Embryonic facial prominence (tissue), 1 donor: ENCODE results near the gene MBOAT2.

Source experiments
- DNase-seq: peaks from one replicate; pipeline ENCODE4 v3.0.0-alpha.2; 2016; ENCODE audit errors: extremely low spot score

The MBOAT2 gene

DNA sequence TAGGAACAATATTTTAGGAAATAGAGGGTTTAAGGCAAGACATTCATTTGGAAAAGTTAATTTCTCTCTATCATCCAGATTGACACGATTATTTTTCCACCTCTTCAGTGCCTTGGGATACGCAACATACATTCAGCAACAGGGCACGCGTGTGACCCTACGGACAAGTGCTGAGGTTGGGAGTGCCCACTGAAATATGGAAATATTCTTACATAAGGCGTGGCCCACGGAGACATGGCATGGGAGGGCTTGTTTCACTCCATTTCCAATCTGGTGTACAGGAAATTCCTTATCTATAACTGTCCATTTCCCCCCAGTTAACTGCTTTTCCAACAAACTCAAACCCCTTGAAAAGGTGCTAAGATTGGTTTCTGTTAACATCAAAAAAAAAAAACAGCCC, 145.2 kb downstream of the MBOAT2 start:
- no peak for DNase-seq

DNA sequence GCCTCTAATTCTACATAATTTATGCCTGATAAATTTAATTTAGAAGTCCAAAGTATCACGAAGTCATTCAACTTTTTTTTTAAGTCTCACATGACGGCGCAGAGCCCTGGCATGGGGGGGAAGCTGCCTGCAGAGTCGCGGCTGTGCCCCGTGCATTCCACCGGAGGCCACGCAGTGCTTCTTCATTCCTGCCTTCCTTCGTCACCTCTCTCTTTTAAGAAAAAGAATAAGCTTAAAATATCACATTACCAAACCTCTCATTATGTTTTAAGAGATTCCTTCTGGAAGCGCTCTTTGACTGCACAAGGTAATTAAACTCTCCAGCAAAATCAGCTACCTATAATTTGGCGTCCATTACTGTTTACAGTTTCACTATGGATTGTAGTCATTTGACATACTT, 145.8 kb downstream of the MBOAT2 start:
- peak; percentile 24 for DNase-seq

DNA sequence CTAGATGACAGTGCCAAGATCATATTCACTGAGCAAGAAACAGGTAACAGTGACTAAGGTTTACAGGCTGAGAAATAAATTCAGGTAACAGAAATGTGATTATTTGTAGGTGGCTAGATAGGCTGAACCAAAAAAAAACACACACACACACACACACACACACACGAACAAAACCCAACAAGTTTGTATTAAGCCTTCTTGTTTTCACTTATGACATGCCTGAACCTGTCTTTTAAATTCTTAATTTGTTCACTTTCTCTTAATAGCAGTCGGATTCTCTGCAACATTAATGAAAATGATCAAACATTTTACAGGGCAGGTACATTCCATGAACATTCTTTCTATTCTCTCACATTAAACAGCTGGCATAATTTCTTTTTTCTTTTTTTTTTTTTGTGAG, 147.3 kb downstream of the MBOAT2 start:
- DNase-seq: no peak

DNA sequence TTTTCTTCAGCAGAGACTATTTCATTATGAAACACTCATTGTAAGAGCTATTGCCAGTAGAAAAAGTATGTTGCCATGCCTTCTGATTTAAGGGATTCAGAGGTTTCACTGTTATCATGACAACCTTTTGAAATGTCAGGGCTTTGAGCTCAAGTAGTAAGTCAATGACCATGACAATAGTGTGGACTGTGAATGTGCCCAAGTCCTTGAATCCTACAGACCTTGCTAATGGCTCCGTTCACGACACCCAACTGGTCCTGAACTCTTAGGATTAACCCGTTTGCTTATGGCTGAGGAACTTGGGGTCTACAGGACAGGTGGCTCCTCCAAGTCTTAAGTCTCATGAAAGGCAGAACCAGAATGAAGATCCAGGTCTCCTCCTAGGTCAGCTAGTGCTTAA, 148.5 kb downstream of the MBOAT2 start:
- DNase-seq: no peak

DNA sequence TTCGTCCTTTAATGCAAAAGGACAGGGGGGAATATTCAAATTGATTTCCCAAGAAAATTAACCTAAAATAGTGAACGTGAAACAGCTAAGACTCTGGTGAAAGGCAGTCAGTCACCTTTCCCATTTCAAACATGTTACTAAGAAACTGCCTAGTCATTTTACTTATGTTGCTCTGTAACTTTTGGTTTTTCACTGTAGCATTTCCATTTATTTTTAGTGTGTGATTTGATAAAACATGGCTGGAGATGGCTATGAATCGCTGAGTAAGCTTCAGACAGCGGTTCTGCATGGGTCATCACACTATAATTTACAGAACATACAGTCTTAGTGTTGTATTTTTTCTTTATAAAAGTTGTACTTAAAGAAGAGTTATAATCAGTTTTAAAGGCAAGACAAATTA, 150.1 kb downstream of the MBOAT2 start:
- no peak for DNase-seq

DNA sequence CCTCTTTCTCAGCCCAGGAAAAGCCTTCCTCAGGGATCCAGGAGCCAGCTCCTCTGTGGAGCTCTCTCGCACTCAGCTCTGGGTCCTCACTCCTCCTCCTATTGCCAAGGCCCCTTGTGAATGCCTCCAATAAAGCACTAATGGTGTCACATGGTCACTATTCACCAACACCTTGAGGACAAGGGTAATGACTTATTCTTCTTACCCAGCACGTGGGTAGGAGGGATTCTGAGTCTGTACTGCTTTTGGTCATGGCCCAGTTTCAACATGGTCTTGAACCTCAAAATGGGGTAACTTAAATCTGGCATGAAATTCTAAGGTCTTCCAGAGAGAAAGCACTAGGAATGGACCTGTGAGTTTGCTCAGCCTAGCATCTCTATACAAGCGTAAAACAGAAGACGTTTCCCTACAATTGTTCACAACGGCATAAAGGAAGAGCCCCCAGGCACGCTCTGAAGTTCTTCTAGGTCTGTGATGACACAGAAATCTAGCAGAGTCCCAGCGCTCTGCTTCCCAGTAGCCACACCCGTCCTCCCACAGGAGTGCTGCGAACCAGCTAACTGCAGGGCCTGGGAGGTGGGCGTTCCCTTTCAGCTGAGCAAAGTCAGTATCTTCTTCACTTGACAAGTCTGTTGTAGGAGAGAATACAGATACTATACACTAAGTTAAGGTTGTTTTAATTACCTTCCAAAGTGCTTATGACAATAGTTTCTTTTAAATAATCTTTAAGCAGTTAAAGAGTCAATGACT, 151.5 kb downstream of the MBOAT2 start:
- DNase-seq: no peak

DNA sequence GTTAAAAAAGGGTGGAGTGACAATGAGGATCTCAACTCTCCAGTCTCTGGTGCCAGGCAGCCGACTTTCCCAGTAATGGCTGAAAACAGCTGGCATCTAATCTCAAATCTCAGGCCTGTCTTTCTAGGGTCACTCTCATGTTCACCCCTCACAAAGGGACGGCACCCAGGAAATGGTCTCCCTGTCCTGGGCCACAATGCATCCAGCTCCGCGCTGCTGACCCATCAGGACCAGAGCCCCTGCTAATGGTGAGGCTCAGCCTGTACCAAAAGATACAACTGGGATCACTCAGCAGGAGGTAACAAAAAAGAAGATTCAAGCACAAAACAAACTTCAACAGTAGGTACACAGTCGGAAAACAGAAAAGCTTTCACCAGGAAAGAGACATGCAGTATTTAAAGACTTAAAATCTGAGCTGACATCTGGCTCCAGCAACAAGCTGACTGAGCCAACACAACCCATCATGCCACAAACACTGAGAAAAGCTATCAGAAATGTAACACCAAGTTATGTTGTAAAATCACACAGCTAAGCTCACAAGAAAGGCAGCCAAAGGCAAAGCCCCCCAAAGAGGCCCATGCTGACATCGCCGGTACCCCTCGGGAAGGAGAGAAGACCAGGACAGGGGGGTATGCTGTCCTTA, 152.5 kb downstream of the MBOAT2 start:
- DNase-seq: peak; percentile 12

DNA sequence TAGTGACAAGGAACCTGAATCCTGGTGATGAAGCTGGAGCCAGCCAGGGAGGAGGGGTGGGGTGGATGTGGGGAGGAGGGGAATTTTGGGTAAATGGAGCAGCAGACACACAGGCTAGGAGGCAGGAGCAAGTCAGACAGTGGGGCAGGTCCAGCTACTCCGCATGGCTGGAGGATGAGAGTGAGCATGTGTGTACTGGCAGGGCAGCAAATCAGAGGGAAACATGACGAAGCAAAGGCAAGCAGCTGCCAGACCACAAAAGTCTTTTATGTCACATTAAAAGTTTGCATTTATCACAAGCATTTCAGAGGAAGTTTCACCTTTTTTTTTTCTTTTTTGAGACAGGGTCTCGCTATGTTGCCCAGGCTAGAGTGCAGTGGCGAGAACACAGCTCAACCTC, 154.2 kb downstream of the MBOAT2 start:
- DNase-seq: no peak

DNA sequence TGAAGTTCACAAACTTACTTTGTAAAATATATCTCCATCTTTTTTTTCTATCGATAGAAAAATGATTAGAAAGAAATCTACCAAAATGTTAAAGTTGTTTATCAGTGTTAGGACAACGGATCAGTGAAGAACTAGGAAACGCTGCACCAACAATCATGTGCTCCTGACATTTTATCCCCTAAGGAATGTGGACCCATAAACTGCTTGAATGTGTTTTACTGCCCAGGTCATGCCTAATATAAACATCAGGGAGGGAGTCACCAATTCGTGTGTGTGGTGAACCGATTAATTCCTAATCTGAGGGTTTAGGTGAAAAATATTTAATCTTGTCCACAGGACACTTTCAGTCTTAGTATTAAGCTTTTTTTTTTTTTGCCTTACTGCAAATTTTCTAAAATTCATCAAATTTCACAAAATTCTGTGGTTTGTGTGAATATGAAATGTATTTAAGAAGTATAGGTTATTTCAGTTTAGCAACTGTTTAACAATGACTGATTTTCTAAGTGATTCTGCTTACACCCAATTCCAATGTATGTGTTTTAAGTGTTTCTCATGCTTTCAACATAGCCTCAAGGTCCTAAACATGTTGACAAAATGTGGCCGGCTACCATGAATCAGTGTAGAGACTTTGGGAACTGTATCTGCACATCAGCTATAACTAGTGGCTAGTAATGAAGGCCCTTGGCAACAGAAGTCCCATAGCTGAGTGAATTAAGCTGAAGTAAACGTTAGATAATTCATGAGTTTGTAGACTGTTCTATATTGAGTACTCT, 155.0 kb downstream of the MBOAT2 start:
- DNase-seq: no peak

DNA sequence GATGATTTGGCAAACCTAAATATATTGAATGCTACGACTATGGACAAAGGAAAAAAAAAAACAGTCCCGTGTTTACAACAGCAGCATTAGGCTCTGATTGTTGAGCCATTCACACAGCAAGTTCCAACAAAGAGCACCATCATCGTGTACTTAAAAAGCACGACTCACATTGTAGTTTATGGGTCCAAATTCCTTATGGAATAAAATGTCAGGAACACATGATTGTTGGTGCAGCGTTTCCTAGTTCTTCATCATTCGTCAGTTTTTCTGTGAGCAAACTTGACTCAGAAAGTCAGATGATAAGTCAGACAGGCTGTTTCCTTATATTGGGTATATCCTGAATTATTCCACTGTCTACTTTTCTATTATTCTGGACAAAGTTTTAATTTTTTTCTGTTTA, 156.1 kb downstream of the MBOAT2 start:
- DNase-seq: no peak

DNA sequence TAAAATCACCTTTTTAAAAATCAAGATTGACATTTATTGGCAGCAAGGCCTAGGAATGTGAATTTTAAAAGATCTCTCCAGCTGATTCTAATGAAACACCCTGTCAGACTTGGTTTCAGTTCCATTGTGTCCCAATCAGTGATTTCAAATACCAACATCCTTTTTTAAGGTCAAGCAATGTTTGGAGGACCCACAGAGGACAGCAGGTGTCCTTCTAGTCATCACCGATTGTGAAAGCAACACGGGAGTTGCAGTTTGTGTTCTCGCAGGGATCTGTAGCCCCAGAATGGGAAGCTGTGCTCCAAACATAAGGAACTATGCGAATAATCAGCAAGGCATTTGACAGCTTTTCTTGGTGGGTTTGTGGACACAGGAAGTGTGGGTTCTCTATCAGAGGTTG, 161.6 kb downstream of the MBOAT2 start:
- DNase-seq: no peak

DNA sequence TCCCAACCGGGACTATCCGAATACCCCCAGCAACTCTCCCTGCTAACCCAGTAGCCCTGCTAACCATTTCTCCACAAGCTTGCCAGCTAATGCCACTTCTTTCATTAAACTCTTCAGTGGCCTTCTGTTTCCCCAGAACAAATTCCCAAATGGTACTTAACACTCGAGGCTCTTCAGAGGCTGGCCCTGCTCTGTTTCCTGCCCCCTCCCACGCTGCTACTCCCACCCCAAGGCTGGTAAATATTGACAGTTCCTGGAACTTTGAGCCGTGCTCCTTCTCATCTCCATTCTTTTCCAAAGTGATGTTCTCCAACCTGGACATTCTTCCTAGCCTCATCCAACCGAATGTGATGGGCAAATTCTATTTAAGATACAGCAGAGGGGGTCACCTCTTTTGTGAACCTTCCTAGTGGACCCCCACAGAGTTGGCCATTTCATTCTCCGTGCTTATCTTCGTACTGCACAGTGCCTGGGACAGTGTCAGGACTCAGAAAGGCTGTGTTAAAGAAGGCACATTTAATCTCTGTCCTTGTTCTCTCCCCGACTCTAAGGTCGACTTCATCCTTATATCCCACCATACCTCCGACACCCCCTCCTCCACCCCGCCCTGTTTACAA, 162.9 kb downstream of the MBOAT2 start:
- no peak for DNase-seq

DNA sequence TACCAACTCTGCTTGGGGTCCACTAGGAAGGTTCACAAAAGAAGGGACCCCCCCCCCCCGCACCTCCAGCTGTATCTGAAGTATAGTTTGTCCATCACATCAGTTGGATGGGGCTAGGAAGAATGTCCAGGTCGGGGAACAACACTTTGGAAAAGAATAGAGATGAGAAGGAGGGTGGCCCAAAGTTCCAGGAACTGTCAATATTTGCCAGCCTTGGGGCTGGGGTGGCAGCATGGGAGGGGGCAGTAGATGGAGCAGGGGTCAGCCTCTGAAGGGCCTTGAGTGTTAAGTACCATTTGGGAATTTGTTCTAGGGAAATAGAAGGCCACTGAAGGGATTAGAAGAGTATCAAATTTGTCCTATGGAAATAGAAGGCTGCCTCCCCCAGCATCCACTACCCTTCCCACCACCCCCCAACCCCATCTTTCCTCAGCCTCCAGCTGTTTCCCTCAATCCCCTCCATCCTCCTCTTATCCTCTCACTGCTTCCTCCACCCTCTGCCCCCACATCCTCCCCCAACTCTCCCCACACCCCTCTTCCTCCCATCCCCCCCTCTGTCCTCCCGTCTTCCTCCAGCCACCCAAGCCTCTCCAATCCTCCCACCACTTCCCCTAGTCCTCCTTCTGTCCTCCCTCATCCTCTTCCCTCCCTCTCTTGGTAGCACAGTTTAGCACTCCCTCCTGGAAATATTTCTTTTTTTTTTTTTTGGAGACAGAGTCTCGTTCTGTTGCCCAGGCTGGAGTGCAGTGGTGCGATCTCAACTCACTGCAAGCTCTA, 164.1 kb downstream of the MBOAT2 start:
- no peak for DNase-seq

DNA sequence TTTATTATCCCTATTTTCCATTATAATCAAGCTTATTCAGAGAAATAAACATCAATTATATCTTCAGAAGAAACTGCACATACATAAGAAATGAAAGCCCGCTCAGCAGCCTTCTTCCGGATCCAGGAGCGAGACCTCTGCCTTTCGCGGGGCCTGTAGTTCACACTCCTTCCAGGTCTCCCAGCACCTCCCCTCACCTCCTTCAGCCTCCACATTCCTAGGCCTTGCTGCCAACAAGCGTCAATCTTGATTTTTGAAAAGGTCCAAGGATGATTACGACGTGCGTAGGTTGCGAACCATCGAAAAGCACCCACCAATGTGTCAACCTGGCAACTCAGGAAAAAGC, 165.7 kb downstream of the MBOAT2 start:
- DNase-seq: no peak

DNA sequence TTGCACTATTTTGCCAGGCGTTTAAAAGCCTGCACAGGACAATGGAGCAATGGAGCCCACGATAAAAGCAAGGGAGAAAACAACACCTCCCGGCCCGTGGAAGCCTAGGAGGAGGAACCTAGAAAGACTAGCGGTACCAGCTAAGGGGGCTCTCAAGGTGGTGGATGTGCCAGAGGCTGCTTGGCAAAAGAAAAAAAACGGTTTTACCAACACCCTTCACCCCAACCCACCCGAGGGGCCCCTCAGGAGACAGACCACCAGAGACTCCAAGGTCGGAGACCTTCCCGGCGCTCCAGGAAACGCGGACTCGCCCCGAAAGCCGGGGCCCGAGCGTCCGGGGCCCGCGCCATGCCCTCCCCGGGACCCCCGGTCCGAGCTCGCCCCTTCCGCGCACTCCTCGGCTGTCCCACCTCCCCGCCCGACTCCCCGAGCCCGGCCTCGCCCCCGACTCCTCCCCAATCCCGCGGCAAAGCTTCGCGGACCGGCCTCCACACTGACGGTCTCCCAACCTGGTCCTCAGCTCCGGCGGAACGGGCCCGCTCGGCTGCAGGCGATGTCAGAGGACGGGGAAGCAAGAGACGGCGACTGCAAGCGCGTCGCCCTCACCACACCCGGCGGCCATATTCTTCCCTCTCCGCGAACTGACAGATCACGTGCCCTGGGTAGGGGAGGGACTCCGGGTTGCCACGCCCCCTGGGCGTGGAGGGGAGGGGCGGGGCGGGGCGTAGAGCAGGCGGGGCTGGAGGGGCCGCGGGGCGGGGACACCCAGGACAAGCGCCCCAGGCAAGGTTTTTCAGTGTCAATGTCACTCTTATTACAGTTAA, 166.3 kb downstream of the MBOAT2 start, which contains the start of gene KIDINS220:
KIDINS220 (minus strand) TSS at position 643 of the 824 bp plus-strand sequence. CDS start 10,520 bp downstream, outside the sequence.
- peak; percentile 84 for DNase-seq

DNA sequence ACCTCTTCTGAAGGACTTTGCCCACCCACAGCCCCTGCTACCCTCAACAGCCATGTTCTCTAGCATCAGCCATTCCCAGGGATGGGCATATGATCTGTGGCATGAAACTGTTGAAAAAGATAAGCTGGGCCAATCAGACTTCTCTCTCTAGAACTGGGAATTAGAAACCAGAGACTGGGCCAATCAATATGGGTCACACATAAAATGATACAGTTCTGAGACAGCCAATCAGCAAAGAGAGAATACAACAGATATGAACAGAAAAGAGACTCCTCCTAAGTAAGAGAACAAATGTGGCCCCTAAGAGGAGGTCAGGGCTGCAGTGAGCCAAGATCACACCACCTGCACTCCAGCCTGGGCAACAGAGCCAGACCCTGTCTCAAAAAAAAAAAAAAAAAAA, 168.2 kb downstream of the MBOAT2 start:
- DNase-seq: no peak

DNA sequence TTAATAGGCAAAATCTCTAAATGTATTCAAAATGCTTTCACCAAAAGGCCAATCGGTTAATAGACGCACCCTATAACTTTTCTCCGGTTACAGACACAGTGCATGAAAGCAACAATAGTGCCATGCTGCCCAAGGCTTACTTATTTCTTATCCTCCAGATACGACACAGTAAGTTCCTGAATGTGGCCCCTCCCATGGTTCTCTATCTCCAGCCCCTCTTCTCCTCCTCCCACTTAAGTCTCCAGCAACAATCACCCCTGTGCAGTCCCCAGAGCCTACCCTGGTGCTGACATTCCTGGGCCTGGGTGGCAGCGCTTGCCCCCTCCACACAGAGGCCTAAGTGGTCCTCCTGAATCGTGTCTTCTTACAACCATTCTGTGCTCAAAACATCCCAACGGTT, 169.6 kb downstream of the MBOAT2 start:
- no peak for DNase-seq

DNA sequence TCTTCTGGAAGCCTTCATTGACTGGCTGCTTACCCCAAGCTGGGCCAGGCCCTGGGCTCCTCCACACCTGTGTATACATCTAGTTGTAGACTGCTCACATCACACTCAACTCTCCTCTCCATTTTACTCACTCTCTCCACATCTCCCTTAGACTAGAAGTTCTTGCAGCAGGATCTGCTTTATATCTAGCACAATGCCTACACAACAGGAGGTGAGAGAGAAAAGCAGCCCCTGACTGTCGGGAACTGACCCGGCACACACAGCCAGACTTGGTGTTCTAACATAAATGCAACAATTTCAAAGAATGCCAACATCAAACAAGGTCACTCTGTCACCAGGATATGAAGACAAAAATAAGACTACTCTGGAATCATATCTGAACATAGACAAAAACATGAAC, 172.0 kb downstream of the MBOAT2 start:
- no peak for DNase-seq

DNA sequence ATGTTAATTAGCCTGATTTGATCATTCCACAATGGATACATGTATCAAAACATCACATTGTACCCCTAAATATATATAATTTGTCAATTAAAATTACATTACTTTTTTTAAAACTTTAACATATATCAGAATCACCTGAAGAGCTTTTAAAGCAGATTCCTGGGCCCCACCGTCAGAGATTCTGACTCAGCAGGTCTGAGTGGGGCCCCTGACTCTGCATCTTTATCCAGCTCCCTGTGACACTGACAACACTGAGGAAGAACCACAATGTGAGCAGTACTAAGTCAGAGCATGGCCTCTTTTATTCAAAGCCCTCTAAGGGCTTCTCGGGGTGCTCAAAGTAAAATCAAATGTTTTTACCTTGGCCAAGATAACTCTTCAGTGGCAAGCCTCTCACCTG, 175.8 kb downstream of the MBOAT2 start:
- no peak for DNase-seq

DNA sequence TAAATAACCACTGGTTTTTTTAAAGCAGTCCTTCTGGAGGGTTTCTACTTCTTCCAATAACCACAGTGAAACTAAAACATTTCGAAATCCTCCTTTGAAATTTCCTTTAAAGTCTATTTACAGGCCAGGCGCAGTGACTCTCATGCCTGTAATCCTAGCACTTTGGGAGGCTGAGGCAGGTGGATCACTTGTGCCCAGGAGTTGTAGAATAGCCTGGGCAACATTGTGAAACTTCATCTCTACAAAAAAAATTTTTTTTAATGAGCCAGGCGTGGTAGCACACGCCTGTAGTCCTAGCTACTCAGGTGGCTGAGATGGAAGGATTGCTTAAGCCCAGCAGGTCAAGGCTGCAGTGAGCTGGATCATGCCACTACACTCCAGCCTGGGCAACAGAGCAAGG, 181.3 kb downstream of the MBOAT2 start:
- no peak for DNase-seq
